Measurements from ENCODE around the gene PEX26. TPM values are rescaled to one million over a fixed set of nuclear protein-coding genes. Genes with fewer than 3 reads are reported as not detected.
"Not testable (repeated sequence)": the region's sequence is repeated elsewhere in the genome, so short reads cannot be mapped to it uniquely, and the experiment has no call there.

Gene PEX26
- total RNA-seq, 2 donors from 2014 or later, result 11.9 to 57.0 TPM

DNA sequence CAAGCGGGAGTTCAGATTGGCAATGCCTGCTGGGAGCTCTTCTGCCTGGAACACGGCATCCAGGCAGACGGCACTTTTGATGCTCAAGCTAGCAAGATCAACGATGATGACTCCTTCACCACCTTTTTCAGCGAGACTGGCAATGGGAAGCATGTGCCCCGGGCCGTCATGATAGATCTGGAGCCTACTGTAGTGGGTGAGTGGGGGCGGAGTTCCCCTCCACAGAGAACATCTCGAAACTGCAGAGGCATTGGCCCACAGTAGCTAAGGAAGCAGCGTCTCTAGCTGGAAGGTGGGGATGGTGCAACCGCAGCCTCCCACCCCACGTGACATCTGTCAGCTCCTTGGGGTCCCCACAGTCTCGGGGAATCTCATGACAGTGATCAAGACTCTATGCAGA lies 43.7 kb downstream of the PEX26 start:
- Histone ChIP-seq H3K36me3 (replicated peaks in 1 of 2; ENCODE audit: insufficient read depth in 1 of 2, low read depth in 2 of 2) (no peaks in the 10 kb centered on the region), H3K27ac (no peak overlapping the region), H3K27me3 (no peaks in the 10 kb centered on the region), H3K4me3 (no peak overlapping the region), H3K9me3 (no peaks in the 10 kb centered on the region), H3K4me1 (no peaks in the 10 kb centered on the region)
- intact Hi-C loops (cut with DNase I), result no loop called here
- ATAC-seq, result no peak
- no peak for DNase-seq
- WGBS, 2 donors, result 83 to 86% methylated on average over 7 to 13 of the region's 13 CpGs
- TF ChIP-seq, protein P1, sequence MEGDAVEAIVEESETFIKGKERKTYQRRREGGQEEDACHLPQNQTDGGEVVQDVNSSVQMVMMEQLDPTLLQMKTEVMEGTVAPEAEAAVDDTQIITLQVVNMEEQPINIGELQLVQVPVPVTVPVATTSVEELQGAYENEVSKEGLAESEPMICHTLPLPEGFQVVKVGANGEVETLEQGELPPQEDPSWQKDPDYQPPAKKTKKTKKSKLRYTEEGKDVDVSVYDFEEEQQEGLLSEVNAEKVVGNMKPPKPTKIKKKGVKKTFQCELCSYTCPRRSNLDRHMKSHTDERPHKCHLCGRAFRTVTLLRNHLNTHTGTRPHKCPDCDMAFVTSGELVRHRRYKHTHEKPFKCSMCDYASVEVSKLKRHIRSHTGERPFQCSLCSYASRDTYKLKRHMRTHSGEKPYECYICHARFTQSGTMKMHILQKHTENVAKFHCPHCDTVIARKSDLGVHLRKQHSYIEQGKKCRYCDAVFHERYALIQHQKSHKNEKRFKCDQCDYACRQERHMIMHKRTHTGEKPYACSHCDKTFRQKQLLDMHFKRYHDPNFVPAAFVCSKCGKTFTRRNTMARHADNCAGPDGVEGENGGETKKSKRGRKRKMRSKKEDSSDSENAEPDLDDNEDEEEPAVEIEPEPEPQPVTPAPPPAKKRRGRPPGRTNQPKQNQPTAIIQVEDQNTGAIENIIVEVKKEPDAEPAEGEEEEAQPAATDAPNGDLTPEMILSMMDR (IDR thresholded peaks at IDR 0.05), result no peak
- no peak for TF ChIP-seq POLR2A (IDR thresholded peaks at IDR 0.05)

DNA sequence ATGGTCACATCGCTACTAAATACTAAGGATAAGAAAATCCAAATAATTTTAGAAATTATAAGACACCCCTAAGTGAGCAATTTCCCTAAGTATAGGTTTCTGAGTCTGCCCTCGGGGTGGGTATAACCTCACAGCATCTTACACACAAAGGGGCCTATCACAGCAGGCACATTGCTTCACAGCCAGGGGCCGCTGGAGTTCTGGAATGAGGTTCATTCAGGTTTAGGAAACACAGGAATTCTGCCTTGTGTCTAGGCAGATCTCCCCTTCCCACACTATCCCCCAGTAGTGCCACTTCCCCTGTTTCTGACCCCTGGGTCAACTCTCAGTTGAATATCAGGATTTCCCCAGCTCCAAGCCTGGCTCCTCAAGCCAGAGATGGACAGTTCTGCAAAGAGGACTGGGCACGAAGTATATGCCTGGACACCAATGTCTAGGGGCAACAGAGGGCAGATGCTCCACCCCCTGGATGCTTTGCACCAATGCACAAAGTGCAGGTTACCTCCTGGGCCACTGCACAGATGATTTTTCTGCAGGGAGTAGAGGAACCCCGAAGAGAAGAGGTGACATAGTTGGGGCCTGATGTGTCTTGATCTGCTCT lies 44.3 kb downstream of the PEX26 start:
- Histone ChIP-seq H3K9me3 (no peaks in the 10 kb centered on the region), H3K36me3 (replicated peaks in 1 of 2; ENCODE audit: insufficient read depth in 1 of 2, low read depth in 2 of 2) (no peaks in the 10 kb centered on the region), H3K4me3 (no peak overlapping the region), H3K4me1 (no peaks in the 10 kb centered on the region), H3K27ac (no peak overlapping the region), H3K27me3 (no peaks in the 10 kb centered on the region)
- intact Hi-C loops (cut with DNase I), result no loop called here
- TF ChIP-seq POLR2A (IDR thresholded peaks at IDR 0.05), result no peak
- TF ChIP-seq, protein P1 (IDR thresholded peaks at IDR 0.05), result no peak
- DNase-seq (no peak), ATAC-seq (no peak)
- 84 to 88% methylated on average over 5 of the region's 5 CpGs for WGBS, 2 donors

- H3K27ac ChIP-seq; H3K9me3 ChIP-seq; intact Hi-C loops (cut with DNase I); H3K36me3 ChIP-seq (replicated peaks in 1 of 2; ENCODE audit: insufficient read depth in 1 of 2, low read depth in 2 of 2); H3K27me3 ChIP-seq; ATAC-seq; DNase-seq; H3K4me1 ChIP-seq; H3K4me3 ChIP-seq: not testable (repeated sequence)
- WGBS, 2 donors, result 93 to 95% methylated on average over 13 to 18 of the region's 19 CpGs
These were observed 45.8 kb downstream of the PEX26 start for GRCh38 chr22:18123476-18124025.

GRCh38 chr22:18126606-18127005 lies 48.8 kb downstream of the PEX26 start:
- Histone ChIP-seq H3K4me1 (no peaks in the 10 kb centered on the region), H3K27ac (no peak overlapping the region), H3K9me3 (no peaks in the 10 kb centered on the region), H3K27me3 (no peaks in the 10 kb centered on the region), H3K4me3 (no peak overlapping the region), H3K36me3 (replicated peaks in 1 of 2; ENCODE audit: insufficient read depth in 1 of 2, low read depth in 2 of 2) (no peaks in the 10 kb centered on the region)
- TF ChIP-seq, protein P1 (IDR thresholded peaks at IDR 0.05), result no peak
- TF ChIP-seq POLR2A (IDR thresholded peaks at IDR 0.05), result no peak
- ATAC-seq (no peak), DNase-seq (no peak)
- intact Hi-C loops (cut with DNase I), result no loop called here
- WGBS, 2 donors, result 95% methylated on average over 18 of the region's 18 CpGs

DNA sequence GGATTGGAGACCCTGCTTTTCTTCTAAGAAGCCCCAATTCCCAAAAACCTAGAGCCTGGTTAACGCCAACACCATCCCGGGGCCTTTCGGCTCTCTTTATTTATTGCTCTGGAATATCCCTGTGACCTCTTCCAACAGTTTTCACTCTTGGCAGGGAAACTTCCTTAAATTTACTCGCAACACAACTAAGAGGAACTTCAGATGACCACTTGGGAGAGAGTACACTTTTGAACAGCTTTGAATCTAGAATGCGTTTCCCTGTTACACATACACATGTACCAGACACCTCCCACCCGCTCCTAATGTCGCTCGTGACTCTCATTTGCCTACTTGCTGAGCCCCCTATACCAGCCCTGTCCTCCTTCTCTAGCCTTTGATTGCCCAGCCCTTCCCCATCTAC lies 52.2 kb downstream of the PEX26 start:
- 89 to 93% methylated on average over 8 of the region's 8 CpGs for WGBS, 2 donors
- intact Hi-C loops (cut with DNase I), result no loop called here
- H3K27me3 ChIP-seq, result no peaks in the 10 kb centered on the region
- H3K4me3 ChIP-seq, result no peak overlapping the region
- TF ChIP-seq, protein P1 (IDR thresholded peaks at IDR 0.05), result no peak
- TF ChIP-seq POLR2A (IDR thresholded peaks at IDR 0.05), result no peak
- DNase-seq (no peak), ATAC-seq (no peak)
- no peaks in the 10 kb centered on the region for H3K9me3 ChIP-seq
- H3K27ac ChIP-seq, result no peak overlapping the region
- no peaks in the 10 kb centered on the region for H3K4me1 ChIP-seq
- H3K36me3 ChIP-seq (replicated peaks in 1 of 2; ENCODE audit: insufficient read depth in 1 of 2, low read depth in 2 of 2), result no peaks in the 10 kb centered on the region
